ENCODE data around the gene TXLNB.

Gene TXLNB

DNA sequence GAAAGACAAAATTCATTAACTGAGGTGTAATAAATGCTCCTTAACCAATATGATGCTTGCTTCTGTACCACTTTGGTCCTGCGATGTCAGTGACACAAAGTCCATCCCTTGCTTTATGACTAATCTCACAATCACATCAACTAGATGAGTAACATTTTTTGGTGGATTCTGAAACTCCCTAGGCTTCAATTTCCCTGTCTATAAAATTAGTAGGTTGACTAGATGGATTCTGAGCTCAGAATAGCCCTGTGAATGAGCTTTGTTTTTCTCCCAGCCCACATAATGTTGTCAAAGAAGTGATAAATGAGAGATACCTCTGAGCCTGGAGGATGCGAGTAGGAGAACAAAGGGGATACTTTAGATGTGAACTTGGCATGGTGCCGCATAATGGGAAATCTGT, 9.1 kb downstream of the TXLNB start:
- no peak for DNase-seq (ENCODE audit: low read depth, low spot score)
- no peak overlapping the region for H3K4me3 ChIP-seq (ENCODE audit: low read length)

DNA sequence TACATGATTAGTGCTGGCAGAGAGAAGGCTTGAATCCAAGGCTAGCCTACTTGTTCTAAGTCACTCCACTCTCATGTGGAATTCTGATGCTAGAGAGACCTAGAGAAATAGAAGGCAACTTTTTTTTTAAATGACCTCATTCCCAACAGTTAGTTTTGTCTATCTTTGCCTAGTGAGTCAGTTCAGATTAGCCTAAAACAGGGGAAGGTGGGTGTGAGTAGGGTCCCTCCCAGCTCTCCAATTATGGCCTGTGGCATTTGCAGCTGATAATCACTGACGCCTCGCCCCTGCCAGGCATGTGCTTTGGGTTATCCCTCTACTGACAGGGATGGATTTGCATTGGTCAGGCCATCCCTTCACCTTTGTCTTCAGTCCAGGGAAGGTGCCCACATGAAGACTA, 13.6 kb downstream of the TXLNB start:
- DNase-seq (ENCODE audit: low read depth, low spot score): no peak
- no peak overlapping the region for H3K4me3 ChIP-seq (ENCODE audit: low read length)

DNA sequence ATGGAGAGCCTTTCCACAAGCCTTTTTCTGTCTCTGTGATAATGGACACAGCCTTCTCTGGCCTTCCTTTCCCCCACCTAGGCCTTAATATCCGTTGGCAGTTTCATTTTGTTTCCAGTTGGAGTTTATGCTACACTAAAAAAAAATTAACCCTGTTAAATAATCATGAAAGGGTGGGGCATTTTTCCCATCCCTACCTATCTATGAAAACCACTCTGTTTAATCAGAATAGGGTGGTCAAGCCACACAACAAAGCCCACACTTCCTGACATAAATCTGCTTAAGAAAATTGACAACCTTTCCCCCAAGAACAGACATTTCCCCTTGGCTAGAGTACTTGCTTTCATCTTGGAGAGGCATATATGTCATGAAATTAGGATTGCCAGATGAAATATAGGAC, 14.2 kb downstream of the TXLNB start:
- no peak overlapping the region for H3K4me3 ChIP-seq (ENCODE audit: low read length)
- DNase-seq (ENCODE audit: low read depth, low spot score): no peak

DNA sequence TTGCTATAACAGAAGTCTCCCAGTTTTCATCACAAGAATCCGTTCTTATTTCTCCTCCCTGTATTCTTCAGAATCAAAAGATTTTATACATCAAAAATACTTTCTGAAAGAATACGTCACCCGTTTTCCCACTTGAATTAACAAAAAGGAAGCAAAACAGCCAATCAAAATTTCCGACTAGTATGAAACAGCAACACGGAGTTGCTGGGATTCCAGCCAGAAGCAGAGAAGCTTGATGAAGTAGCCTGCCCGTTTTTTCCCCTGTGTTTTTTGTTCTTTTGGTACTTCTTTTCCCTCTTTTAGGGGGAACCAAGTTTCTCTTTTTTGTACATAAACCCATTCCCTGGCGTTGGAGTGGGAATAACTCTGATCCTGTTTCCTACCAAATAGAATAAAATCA, 14.6 kb downstream of the TXLNB start:
- no peak overlapping the region for H3K4me3 ChIP-seq (ENCODE audit: low read length)
- no peak for DNase-seq (ENCODE audit: low read depth, low spot score)

DNA sequence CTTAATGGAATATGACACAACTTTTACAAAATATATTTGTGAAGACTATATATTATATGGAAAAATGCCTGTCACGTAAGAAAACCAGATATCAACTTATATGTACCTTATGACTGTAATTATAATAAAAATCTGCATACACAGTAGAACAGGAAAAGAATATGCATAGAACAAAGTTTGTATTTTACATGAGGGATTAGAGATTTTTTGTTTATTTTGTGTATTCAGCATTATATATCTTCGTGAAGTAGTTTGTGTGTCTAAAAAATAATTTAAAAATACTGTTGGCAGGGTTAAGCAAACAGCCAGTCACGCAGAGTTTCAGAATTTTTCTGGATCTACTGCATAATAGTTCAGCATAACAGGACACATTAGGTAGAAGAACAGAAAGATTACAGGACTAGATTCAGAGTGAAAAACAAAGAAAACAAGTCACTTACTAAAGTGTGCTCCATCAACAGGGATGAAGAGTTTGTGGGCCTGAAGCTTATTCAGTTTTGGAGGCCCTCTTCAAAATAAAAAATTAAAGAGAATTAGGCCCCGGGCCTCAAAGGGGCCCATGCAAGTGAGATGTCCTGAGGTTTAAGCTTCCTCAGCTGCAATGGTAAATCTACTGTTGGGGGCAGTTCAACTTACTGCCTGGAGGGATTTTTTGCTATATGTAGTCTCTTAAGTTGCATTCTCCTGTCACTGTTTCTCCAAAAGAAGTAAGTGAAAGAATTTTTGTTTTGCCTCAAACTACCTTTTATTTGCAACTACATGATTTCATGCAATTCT, 16.3 kb downstream of the TXLNB start:
- no peak for DNase-seq (ENCODE audit: low read depth, low spot score)

DNA sequence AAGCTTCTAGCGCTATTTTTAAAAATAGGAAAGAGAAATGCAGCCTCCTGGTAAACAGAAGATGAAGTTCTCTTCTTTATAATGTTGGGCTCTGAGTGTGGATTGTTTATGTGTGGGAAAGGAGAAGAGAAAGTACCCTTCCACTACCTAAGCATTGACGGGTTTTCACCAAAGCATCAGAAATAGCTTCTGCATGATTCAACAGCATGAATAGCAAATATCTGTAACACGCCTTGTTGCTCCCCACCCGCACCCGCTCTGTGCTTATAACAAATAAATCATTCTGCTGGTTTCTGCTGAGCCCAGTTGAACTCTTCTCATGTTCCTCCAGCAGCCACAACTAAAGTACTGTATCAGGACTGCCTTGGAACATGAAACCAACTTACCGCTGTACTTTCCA, 20.7 kb downstream of the TXLNB start:
- DNase-seq (ENCODE audit: low read depth, low spot score): no peak

More for the DNA sequence above, 16.3 kb downstream of the TXLNB start:
- H3K4me3 ChIP-seq (ENCODE audit: low read length): no peak overlapping the region

DNA sequence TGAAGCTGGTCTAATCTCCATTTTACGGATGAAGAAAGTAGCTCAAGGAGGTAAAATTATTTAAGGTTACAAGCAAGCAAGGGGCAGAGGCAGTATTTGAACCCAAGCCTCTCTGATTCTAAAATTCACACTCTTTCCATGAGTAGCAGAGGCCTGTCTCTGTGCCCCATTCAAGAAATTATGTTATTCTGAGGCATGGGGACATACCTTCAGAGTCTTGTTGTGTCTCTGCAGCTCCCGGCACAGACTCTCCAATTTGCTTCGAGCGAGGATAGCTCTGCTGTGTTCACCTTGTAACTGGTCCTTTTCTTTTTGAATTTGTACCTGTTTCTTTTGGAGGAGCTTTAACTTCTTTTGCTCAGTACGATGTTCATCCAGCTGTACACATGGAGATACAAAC, 21.5 kb downstream of the TXLNB start:
- no peak overlapping the region for H3K4me3 ChIP-seq (ENCODE audit: low read length)
- no peak for DNase-seq (ENCODE audit: low read depth, low spot score)

More for the DNA sequence above, 20.7 kb downstream of the TXLNB start:
- no peak overlapping the region for H3K4me3 ChIP-seq (ENCODE audit: low read length)

DNA sequence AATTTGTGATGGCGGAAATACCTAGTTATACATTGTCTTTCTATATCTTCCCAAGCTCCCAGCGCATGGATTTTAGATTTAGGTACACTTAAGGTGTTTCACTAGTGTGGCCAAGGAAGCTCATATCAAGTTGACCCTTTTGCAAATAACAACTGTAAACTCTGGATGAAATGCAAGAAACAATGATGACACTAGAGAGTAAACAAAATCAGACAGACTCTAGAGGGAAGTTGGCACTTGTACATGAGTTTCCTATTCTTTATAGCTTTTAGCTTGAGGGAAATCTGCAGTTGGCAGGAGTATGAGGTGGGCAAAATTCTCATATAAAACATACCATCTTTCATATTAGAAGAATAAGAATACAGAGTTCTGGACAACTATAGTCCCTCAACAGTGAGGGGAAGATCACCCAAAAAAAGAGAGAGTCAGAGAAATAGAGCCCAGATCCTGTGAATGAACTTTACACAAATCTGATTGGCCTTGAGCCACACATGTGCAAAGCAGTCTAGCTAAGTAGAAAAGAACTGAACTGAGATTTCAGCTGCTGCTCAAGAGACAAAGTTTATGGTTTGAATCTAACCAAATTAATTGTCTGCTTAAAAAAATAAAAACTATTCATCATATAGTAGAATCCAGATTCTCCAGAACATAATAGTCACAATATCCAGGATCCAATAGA, 26.1 kb downstream of the TXLNB start:
- no peak for DNase-seq (ENCODE audit: low read depth, low spot score)
- no peak overlapping the region for H3K4me3 ChIP-seq (ENCODE audit: low read length)

DNA sequence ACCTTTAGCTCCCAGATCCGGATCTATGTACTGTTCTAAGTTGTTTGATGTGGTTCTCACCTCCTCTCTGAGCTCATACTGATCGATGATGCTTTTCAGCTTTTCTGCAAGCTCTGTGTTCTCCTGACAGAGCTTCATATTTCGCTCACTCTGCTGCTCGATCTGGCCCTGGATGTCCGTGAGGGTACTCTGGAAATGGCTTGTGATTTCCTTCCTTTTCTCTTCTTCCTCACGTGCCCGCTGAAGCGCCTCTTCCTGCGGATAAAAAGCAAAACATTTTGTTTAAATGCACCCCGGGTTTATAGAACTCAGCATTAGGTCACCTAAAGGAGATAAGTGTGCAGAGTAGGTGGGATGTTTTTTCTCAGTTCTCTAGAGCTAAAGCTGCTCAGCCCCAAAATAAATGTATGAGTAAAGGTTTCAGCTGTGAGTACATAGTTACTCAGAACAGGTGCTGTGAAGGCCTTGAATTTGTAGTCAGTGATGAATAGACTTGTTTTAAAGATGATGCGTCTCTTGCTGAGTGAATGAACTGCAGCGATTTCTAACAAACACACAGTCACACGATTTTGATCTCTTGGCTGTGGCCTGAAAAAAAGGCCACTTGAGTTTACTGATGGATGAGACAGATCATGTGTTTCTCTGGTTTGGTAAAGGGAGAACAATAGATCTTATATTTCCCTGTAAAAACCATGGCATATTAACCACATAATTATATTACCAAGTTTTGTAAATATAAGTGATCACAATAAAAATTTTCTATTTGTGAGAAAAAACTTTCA, 29.1 kb downstream of the TXLNB start:
- H3K4me3 ChIP-seq (ENCODE audit: low read length): no peak overlapping the region
- peak; percentile 39 for DNase-seq (ENCODE audit: low read depth, low spot score)

DNA sequence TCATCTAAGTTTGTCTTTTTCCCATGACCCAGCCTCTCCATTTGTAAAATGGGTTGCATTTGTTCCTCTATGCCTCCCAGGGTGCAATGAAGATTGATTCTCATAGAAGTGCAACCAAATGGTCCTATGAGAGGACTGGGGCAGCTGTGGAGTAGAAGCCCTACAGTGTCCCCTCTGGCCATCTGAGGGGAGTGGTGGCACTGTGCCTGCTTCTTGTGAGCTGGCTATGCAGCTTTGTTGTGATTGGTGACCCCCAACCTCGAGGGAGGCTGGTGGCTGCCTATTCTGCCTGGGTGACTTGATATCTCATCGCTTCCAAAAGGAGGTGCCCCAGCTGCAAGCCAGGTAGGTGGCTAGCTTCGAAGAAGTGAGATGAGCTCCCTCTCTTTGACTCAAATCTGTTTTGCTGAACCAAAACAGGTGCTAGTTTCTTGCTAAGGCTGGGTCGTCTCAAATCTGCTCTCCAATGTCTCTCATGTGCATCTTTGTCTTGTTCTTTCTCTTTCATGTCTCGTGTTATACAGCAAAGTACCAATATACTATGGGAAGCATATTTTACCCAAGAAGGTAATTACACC, 33.9 kb downstream of the TXLNB start:
- no peak for DNase-seq (ENCODE audit: low read depth, low spot score)
- H3K4me3 ChIP-seq (ENCODE audit: low read length): no peak overlapping the region

DNA sequence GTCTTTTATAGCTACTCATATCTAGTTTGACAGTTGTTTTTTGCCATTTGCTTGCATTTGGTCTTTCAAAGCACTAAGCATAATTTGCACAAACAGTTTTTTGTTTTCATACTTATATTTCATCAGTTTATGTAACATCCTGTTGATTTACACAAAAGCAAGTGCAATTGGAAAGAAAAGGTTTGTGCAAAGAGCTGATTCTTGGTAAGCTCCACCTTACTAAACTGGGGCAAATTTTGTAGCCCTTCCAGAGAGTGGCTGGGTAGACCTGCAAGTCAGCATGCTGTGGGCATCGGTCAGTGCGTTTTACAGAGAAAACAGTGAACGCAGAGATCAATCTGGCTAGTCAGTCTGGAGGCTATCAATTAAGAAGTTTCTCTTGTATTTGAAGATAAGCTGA, 34.5 kb downstream of the TXLNB start:
- no peak for DNase-seq (ENCODE audit: low read depth, low spot score)
- no peak overlapping the region for H3K4me3 ChIP-seq (ENCODE audit: low read length)

DNA sequence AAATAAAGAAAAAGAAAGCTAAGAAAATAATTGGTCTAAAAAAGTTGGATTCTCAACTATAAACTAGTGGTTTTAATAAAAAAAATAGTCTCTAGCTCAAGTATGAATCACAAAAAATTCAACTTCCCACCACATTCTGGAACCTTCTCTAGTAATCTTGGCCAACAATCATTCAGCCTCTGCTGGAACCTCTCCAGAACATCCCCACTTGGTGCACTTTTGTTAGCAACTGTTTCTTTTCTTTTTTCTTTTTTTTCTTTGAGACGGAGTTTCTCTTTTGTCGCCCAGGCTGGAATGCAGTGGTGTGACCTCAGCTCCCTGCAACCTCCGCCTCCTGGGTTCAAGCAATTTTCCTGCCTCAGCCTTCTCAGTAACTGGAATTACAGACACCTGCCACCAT, 35.7 kb downstream of the TXLNB start:
- DNase-seq (ENCODE audit: low read depth, low spot score): no peak
- H3K4me3 ChIP-seq (ENCODE audit: low read length): no peak overlapping the region

DNA sequence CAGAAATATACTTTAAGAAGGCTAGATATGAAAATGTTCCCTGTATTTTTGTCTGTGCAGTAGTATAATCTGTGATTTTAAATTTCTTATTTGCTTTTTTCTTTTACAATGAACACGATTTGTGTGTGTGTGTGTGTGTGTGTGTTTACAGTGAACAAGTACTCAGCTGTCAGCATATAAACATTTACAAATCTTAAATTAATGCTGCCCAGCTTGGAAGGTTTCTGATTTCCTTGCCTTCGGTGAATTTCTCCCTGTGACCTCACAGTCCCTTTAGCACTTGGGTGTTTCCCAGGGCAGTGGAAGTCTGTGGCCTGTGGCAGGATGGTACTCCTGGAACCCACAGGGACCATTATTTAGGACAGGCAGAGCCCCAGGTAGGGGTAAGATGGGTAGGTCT, 37.6 kb downstream of the TXLNB start:
- no peak for DNase-seq (ENCODE audit: low read depth, low spot score)
- no peak overlapping the region for H3K4me3 ChIP-seq (ENCODE audit: low read length)

DNA sequence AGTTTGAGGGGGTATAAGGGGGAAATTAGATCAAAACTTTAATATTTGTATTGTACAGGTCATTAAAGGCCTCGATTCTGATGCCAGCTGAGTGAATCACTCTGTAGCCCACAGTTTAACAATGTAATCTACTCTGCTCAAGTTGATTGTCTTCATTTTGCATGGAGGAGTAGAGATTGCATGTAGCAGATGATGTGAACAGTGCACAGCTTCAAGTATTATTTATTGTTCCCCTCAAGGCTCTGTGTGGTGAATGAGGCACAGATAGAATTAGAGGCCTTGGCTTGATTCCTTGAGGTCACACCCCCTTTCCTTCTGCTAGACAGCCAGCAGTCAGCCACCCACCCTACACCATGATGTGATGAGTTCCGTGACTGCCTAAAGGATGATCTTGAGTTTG, 38.1 kb downstream of the TXLNB start:
- DNase-seq (ENCODE audit: low read depth, low spot score): no peak

DNA sequence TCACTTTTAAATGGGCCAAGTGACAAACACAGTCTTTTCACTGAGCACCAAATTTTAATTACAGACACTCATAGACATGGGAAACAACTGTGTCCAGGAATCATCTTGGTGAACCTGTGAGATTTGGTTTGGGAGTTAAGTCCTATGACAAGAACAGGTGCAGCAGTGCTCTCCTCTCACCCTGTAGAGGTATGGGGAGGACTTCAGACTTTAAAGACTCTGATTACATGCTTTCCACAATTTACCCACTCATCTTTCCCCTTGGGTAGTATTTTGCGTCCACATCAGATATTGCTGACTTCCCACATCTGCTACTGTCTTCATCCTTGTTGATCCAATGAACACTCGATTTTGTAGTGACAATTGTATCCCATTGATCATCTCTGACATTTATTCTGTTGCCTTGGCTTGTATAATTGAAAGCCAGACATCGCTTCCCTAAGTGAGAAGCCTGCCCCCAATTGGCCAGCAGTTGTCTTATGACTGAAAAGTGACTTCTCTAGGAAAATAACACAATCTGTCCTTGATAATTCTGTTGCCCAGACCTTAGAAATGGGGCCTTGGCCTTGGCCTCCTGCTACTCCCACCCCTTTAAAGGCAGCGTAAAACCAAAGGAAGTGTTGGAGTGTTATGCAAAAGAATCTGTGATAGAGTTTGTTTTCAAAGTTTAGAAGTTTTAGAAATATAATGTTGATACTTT, 40.0 kb downstream of the TXLNB start:
- H3K4me3 ChIP-seq (ENCODE audit: low read length): no peak overlapping the region
- DNase-seq (ENCODE audit: low read depth, low spot score): no peak

More for the DNA sequence above, 38.1 kb downstream of the TXLNB start:
- no peak overlapping the region for H3K4me3 ChIP-seq (ENCODE audit: low read length)

DNA sequence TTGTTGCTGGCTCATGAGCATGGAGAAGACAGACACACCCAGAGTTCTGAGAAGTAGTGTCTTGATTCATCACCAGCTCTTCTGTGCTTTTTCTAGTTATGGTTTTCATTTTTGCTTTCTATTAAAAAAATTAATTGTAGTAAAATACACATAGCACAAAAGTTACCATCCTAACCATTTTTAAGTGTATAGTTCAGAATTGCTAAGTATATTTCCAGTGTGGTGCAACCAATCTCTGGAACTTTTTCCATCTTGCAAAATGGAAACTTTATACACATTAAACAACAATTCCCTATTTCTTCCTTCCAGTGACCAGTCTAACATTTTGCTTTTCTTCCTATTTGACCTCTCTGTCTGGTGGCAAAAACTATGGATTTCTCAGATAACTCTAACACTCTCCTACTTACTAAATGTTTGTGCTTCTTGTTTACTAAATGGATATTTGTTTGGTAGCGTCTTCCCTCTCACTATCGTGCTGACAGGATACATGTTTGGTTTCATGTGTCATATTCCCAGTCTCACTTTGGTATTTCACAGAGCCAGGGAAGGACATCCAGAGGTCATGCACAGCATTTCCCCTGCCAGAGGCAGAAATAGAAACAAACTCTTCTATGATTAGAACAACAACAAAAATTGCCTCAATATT, 40.6 kb downstream of the TXLNB start:
- no peak for DNase-seq (ENCODE audit: low read depth, low spot score)
- no peak overlapping the region for H3K4me3 ChIP-seq (ENCODE audit: low read length)

DNA sequence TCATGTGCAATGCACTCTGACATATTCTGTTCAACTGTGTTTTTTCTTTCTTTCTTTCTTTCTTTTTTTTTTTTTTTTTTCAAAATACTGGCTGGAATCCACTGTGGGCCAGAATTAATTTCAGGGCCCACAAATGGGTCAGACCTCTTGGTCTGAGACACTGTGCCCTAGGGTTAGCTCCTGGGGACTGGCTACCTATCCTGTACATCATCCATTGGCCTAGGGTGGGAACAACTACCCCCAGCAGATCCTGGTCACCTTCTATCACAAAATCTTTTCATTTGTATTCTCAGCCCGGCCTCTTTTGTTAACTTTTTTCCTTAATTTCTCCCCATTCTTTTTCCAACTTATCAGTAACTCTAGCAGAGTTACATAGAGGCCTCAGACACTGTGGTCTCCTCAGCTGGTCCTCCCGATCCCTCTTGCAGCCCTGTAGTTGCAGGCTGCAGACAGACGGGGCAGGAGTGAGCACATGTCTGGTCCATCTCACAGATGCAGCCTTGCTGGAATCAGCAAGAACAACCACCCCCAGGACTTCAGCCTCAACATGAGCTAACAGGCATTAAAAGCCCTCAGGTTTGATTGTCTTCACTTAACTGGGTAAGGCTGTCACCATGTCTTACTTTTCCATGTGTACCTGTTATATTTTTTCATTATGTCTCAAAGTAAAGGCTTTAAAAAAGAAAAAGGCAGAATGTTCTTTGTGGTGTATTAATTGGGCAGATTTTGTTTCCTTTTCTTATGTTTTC, 41.3 kb downstream of the TXLNB start:
- no peak overlapping the region for H3K4me3 ChIP-seq (ENCODE audit: low read length)
- peak; percentile 64 for DNase-seq (ENCODE audit: low read depth, low spot score)

DNA sequence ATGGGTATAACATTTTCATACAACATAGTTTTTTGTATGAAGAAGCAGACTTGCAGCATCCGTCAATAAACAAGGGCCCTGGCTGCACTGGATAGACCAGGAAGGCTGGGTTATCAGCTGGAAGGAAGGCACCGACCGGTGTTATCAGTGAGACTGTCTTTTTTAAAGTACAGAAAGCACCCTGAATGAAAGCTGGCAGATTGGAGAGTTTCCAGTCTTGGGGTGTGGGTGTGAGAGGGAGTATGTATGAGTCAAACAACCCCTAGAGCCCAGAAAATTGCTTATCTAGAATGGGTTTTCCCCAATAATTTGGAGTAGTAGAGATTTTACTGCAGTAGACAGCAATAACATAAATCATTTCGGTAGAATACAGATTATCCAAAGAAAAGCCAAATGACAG, 42.4 kb downstream of the TXLNB start:
- no peak overlapping the region for H3K4me3 ChIP-seq (ENCODE audit: low read length)
- DNase-seq (ENCODE audit: low read depth, low spot score): no peak
